CD1c-positive myeloid dendritic cell (primary cell): ENCODE results near the gene MAD1L1.

Experiments used
- DNase-seq: peaks from one replicate; pipeline ENCODE4 v3.0.0-alpha.2; 2016; ENCODE audit errors: extremely low spot score

Gene MAD1L1

GRCh38 chr7:2242541-2243429 lies 10.0 kb upstream of the MAD1L1 start:
- DNase-seq = peak; percentile 54

GRCh38 chr7:2241580-2242540 lies 9.1 kb upstream of the MAD1L1 start, which contains the start of the genes MRM2 and NUDT1:
MRM2 (minus strand) TSS chr7:2242205; CDS start chr7:2242169, 36 bp downstream.
NUDT1 (plus strand) TSS chr7:2242226; CDS start chr7:2244575, 2,349 bp downstream.
- peak; percentile 88 for DNase-seq

GRCh38 chr7:2239242-2239641 lies 6.5 kb upstream of the MAD1L1 start:
- DNase-seq = no peak

GRCh38 chr7:2237109-2237602 lies 4.4 kb upstream of the MAD1L1 start:
- peak; percentile 95 for DNase-seq

GRCh38 chr7:2233926-2234325 lies 1.2 kb upstream of the MAD1L1 start:
- DNase-seq = no peak

GRCh38 chr7:2231992-2232765 lies 566 bp downstream of the MAD1L1 start:
- peak; percentile 35 for DNase-seq

- DNase-seq = no peak
These were observed 1.9 kb downstream of the MAD1L1 start for GRCh38 chr7:2230882-2231281.

GRCh38 chr7:2230226-2230625 lies 2.5 kb downstream of the MAD1L1 start:
- no peak for DNase-seq

GRCh38 chr7:2229467-2229866 lies 3.3 kb downstream of the MAD1L1 start:
- DNase-seq = no peak

GRCh38 chr7:2228921-2229320 lies 3.8 kb downstream of the MAD1L1 start:
- no peak for DNase-seq

- DNase-seq = no peak
These were observed 5.0 kb downstream of the MAD1L1 start for GRCh38 chr7:2227699-2228098.

- DNase-seq = no peak
These were observed 6.9 kb downstream of the MAD1L1 start for GRCh38 chr7:2225830-2226229.

GRCh38 chr7:2225336-2225735 lies 7.4 kb downstream of the MAD1L1 start:
- no peak for DNase-seq

- DNase-seq = no peak
These were observed 7.8 kb downstream of the MAD1L1 start for GRCh38 chr7:2224934-2225333.

GRCh38 chr7:2224491-2224928 lies 8.2 kb downstream of the MAD1L1 start:
- no peak for DNase-seq

- DNase-seq = no peak
These were observed 9.4 kb downstream of the MAD1L1 start for GRCh38 chr7:2223321-2223720.

- no peak for DNase-seq
These were observed 10.2 kb downstream of the MAD1L1 start for GRCh38 chr7:2222516-2222915.

- DNase-seq = no peak
These were observed 11.8 kb downstream of the MAD1L1 start for GRCh38 chr7:2220954-2221353.

- no peak for DNase-seq
These were observed 12.2 kb downstream of the MAD1L1 start for GRCh38 chr7:2220506-2220905.

GRCh38 chr7:2220030-2220429 lies 12.7 kb downstream of the MAD1L1 start:
- no peak for DNase-seq

- DNase-seq = no peak
These were observed 13.1 kb downstream of the MAD1L1 start for GRCh38 chr7:2219606-2220005.
